AG09319 (cell line): ENCODE results near the gene LTBP2.
A peak's percentile ranks its signal among the peaks of the same experiment; 100 is the strongest.
"Not testable (repeated sequence)": the region's sequence is repeated elsewhere in the genome, so short reads cannot be mapped to it uniquely, and the experiment has no call there.

Experiments used
- DNase-seq: peaks from one replicate; pipeline ENCODE4 v3.0.0-alpha.2; 2010; ENCODE audit warnings: low read depth; ENCODE audit errors: extremely low read depth
- CTCF ChIP-seq: IDR thresholded peaks from 2 replicates; pipeline ENCODE4 v1.5.1; 2011; ENCODE audit warnings: low read depth, mild to moderate bottlenecking, inconsistent platforms, low read length, moderate library complexity

The LTBP2 gene

GRCh38 chr14:74539503-74539902 is 72.5 kb downstream of the LTBP2 start:
- DNase-seq = no peak
- TF ChIP-seq CTCF = no peak

GRCh38 chr14:74538411-74539391 is 73.3 kb downstream of the LTBP2 start:
- DNase-seq = no peak
- TF ChIP-seq CTCF = no peak

- not testable (repeated sequence) for DNase-seq
Observed at GRCh38 chr14:74536336-74536735, 75.7 kb downstream of the LTBP2 start.

GRCh38 chr14:74535756-74536325 is 76.2 kb downstream of the LTBP2 start:
- TF ChIP-seq CTCF = no peak
- no peak for DNase-seq

GRCh38 chr14:74533576-74533975 is 78.5 kb downstream of the LTBP2 start:
- TF ChIP-seq CTCF = no peak
- no peak for DNase-seq

- no peak for TF ChIP-seq CTCF
- DNase-seq = no peak
Observed at GRCh38 chr14:74532246-74532645, 79.8 kb downstream of the LTBP2 start.

- no peak for DNase-seq
- peak; percentile 30 for TF ChIP-seq CTCF
Observed at GRCh38 chr14:74531467-74531866, 80.6 kb downstream of the LTBP2 start.
